ENCODE data around the gene TSKS. TPM values are rescaled to one million over a fixed set of nuclear protein-coding genes. Genes with fewer than 3 reads are reported as not detected.
A peak's percentile ranks its signal among the peaks of the same experiment; 100 is the strongest.

The TSKS gene
- total RNA-seq, 1 experiment from 2014 or later: not detected

- no peaks in the 10 kb centered on the region for H3K9me3 Mint-ChIP-seq (ENCODE audit: low read depth, unreplicated experiment)
- DNase-seq: no peak
- BruUV-seq (replicated peaks): no TSS peak
- no peak overlapping the region for H3K4me3 Mint-ChIP-seq (ENCODE audit: low read depth, unreplicated experiment)
- H3K4me1 Mint-ChIP-seq (ENCODE audit: low read depth, unreplicated experiment): peaks cover 9% of the 10 kb centered on the region
- H3K36me3 Mint-ChIP-seq (ENCODE audit: insufficient read depth, unreplicated experiment): peaks cover 32% of the 10 kb centered on the region
- CTCF ChIA-PET: no interaction called here
- no peak overlapping the region for H3K27ac Mint-ChIP-seq (ENCODE audit: unreplicated experiment)
- H3K27me3 Mint-ChIP-seq (ENCODE audit: unreplicated experiment): no peaks in the 10 kb centered on the region
- intact Hi-C loops (cut with micrococcal nuclease; ENCODE audit: unreplicated experiment): no loop called here
- TF ChIP-seq CTCF (IDR thresholded peaks at IDR 0.05; ENCODE audit: unreplicated experiment): no peak
Measured at GRCh38 chr19:49787746-49788145, 24.6 kb upstream of the TSKS start.

GRCh38 chr19:49786376-49786820, 23.3 kb upstream of the TSKS start:
- CTCF ChIA-PET: interaction anchor here (0.7 kb wide), 2 partner anchors 15 to 1732 kb away, joined by 3 to 10 read pairs; no protein-coding TSS in a partner anchor
- Mint-ChIP-seq H3K36me3 (ENCODE audit: insufficient read depth, unreplicated experiment) (peaks cover 25% of the 10 kb centered on the region), H3K9me3 (ENCODE audit: low read depth, unreplicated experiment) (no peaks in the 10 kb centered on the region), H3K27ac (ENCODE audit: unreplicated experiment) (peak overlapping the region; percentile 15), H3K4me3 (ENCODE audit: low read depth, unreplicated experiment) (no peak overlapping the region), H3K27me3 (ENCODE audit: unreplicated experiment) (no peaks in the 10 kb centered on the region), H3K4me1 (ENCODE audit: low read depth, unreplicated experiment) (peaks cover 9% of the 10 kb centered on the region)
- BruUV-seq (replicated peaks): no TSS peak
- intact Hi-C loops (cut with micrococcal nuclease; ENCODE audit: unreplicated experiment): no loop called here
- TF ChIP-seq CTCF (IDR thresholded peaks at IDR 0.05; ENCODE audit: unreplicated experiment): no peak
- DNase-seq: no peak

- BruUV-seq (replicated peaks): no TSS peak
- no peak overlapping the region for H3K4me3 Mint-ChIP-seq (ENCODE audit: low read depth, unreplicated experiment)
- no peaks in the 10 kb centered on the region for H3K9me3 Mint-ChIP-seq (ENCODE audit: low read depth, unreplicated experiment)
- CTCF ChIA-PET: no interaction called here
- no peak overlapping the region for H3K27ac Mint-ChIP-seq (ENCODE audit: unreplicated experiment)
- H3K36me3 Mint-ChIP-seq (ENCODE audit: insufficient read depth, unreplicated experiment): peaks cover 15% of the 10 kb centered on the region
- TF ChIP-seq CTCF (IDR thresholded peaks at IDR 0.05; ENCODE audit: unreplicated experiment): no peak
- intact Hi-C loops (cut with micrococcal nuclease; ENCODE audit: unreplicated experiment): no loop called here
- H3K27me3 Mint-ChIP-seq (ENCODE audit: unreplicated experiment): no peaks in the 10 kb centered on the region
- H3K4me1 Mint-ChIP-seq (ENCODE audit: low read depth, unreplicated experiment): peaks cover 9% of the 10 kb centered on the region
- no peak for DNase-seq
Measured at GRCh38 chr19:49782515-49782914, 19.4 kb upstream of the TSKS start.

GRCh38 chr19:49781394-49781793, 18.3 kb upstream of the TSKS start:
- Mint-ChIP-seq H3K36me3 (ENCODE audit: insufficient read depth, unreplicated experiment) (peaks cover 13% of the 10 kb centered on the region), H3K27me3 (ENCODE audit: unreplicated experiment) (no peaks in the 10 kb centered on the region), H3K27ac (ENCODE audit: unreplicated experiment) (no peak overlapping the region), H3K4me3 (ENCODE audit: low read depth, unreplicated experiment) (no peak overlapping the region), H3K4me1 (ENCODE audit: low read depth, unreplicated experiment) (peaks cover 5% of the 10 kb centered on the region), H3K9me3 (ENCODE audit: low read depth, unreplicated experiment) (no peaks in the 10 kb centered on the region)
- CTCF ChIA-PET: no interaction called here
- no peak for DNase-seq
- no TSS peak for BruUV-seq (replicated peaks)
- no peak for TF ChIP-seq CTCF (IDR thresholded peaks at IDR 0.05; ENCODE audit: unreplicated experiment)
- intact Hi-C loops (cut with micrococcal nuclease; ENCODE audit: unreplicated experiment): no loop called here

All from Calu3 (cell line).